ENCODE measurements around the gene EFNA5.

EFNA5 gene

DNA sequence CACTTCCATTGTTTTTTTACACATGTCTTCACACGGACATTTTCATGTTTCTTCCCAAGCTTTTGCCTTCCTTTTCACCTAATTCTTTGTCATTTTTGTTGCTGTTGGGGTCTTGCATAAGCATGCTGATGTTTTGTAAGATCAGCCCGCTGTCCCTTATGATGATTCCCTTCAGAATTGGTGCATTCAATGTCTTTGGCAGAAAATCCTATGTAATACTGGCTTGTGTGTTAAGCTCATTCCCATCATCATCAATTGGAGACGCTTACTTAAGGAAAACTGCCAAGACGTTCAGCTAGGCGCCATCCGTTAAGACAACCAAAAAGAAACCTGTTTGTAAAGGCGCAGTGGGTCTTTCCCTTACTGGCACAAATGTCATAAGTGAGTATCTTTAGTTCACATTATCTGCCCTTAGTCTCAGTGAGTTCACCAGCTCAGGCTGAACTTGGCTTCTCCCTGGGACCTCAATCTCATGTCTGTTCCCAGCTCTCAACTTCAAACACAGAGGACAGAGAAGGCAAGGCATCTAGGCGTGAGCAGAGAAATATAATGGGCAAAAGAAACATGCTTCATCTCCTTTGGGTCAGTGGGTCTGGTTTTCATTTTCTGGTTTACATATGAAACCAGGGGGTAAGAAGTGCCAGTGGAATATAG is 97.9 kb downstream of the EFNA5 start:
- TF ChIP-seq GATA3 (IDR thresholded peaks at IDR 0.05; ENCODE audit: low read depth, low read length) (no peak), GATA2 (IDR thresholded peaks at IDR 0.05; ENCODE audit: low read depth, low read length) (no peak)

DNA sequence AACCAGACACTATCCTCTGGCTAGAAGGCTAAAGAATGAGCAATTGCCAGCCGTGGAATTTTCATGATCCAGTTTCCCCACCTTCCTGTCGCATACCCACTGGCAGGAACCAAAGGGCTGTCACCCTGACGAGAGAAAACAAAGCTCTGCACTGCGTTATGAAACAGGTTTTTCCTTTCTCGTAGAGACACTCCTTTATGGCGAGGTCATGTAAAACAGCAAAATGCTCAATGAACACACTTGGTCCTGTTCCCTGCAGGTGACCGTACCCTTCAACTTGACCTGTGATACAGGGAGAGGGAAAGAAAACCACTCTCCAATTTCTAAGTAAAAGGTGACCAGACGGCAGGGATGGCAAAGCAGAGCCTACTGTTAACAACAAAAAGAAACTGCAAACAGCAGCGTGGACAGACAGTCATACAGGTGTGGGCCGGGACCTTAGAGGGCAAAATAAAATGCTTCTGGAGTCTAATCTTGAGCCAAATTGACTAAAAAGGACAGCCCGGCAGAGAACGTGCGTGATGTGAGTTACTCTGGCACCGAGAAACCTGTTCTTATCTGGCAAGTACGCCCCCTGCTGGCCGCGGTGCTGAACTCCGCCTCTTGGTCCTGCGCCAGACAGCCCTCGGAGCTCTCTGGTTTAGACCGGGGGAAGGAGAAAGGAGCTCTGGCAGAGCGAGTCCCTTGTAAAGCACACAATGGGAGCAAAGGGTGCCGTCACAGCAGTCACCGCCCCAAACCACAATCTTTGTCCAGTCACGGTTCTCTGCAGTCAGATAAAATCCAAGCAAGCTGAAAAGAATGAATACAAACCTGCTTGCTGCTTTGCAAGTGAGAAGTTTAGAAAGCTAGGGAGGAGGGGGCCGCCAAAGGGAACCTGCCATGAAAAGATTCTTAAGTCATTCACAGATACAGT is 98.9 kb downstream of the EFNA5 start:
- no peak for TF ChIP-seq GATA3 (IDR thresholded peaks at IDR 0.05; ENCODE audit: low read depth, low read length)
- peak; percentile 43; the same call in 1 of the 2 replicates for TF ChIP-seq GATA2 (IDR thresholded peaks at IDR 0.05; ENCODE audit: low read depth, low read length)

DNA sequence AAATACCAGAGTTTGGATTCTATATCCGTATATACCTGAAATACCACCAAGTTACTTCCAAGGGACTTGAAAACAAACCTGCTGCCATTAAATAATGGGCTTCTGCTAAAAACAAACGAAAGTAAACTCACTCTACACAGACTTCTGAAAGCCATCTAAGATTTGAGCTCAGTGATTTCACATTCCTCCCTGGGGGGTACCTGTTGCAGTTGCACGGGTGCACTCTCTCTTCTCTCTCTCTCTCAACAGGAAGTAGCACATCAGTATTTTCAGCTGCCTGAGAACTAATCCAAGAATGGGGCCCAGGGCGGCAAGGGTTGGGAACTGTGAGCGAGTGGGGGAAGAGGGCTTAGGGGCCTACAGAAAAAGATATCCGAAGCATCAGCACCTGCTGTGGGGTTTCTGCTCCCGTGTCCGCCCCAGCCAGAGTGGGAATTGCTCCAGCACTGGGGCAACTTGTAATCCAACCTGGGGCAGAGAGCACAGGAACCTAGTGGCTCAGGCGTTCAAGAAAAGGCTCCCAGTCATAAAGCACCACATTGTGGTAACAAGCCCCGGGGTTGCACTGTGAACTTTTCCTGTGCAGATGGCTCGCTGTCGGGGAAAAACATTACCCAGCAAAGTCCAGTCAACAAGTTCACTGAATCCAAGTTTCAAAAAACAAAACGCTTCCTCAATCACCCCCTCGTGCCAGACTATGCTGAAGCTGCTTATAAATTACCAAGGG is 99.8 kb downstream of the EFNA5 start:
- TF ChIP-seq GATA3 (IDR thresholded peaks at IDR 0.05; ENCODE audit: low read depth, low read length) (no peak), GATA2 (IDR thresholded peaks at IDR 0.05; ENCODE audit: low read depth, low read length) (no peak)

DNA sequence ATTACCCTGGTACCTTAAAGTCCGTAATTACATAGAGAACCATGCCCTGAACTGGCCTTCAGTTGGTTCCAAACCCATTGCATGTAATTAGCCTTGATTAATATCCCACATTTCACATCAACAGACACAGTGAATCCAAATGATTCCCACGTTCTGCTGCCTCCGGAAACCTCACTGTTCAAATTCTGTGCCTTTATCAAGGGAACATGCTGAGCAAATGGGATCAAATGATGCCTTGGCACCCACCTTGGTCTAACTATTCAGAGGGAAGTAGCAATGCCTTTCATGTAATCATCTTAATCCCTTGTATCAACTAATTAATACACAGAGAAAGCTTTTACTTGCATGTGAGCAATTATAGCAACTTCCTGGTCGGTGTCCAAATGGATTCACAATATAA is 100.6 kb downstream of the EFNA5 start:
- no peak for TF ChIP-seq GATA2 (IDR thresholded peaks at IDR 0.05; ENCODE audit: low read depth, low read length)
- no peak for TF ChIP-seq GATA3 (IDR thresholded peaks at IDR 0.05; ENCODE audit: low read depth, low read length)

DNA sequence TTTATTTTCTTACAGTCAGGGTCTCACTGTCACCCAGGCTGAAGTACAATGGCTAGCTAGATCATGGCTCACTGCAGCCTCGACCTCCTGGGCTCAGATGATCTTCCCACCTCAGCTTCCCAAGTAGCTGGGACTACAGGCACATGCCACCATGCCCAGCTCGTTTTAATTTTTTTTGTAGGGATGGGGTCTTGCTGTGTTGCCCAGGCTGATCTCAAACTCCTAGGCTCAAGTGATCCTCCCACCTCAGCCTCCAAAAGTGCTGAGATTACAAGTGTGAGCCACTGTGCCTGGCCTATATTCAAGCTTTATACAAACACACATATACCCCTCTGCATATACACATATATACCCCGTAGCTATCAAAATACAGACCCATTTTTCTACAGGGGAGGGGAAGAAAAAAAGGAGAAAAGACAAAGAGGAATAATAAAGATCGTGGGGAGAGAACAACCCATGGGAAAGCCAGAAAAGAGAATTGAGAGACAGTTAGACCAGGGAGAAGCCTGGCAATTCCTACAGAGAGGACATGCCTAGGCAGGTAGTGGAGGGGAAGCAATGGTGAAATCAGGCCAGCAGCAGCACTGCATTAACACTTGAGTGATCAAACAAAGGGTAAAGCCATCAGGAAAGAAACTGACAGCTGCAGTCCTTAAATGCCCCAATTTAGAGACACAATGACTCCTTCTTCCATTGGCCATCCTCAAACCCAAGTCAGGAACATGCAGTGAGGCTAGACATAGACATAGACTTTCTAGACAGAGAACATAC is 102.7 kb downstream of the EFNA5 start:
- TF ChIP-seq GATA3 (IDR thresholded peaks at IDR 0.05; ENCODE audit: low read depth, low read length) (no peak), GATA2 (IDR thresholded peaks at IDR 0.05; ENCODE audit: low read depth, low read length) (no peak)

DNA sequence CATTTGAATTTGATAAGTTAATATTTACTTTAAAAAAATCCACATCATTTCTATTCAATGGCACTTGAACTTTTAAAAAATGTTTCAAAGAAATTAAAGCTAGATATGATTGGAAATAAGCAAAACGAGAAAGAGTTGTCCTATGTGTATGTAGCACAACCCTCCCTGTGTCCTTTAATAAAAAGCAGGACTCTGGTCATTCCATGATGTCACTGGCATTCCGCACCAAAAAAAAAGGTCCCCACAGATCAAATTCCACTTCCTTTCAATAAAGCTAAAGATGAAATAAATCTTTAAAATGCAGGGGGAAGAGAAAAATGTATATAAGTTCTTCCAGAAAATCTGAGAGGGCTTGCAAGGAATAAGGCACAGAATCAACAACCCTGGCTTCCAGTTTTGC is 103.8 kb downstream of the EFNA5 start:
- TF ChIP-seq GATA3 (IDR thresholded peaks at IDR 0.05; ENCODE audit: low read depth, low read length): no peak
- TF ChIP-seq GATA2 (IDR thresholded peaks at IDR 0.05; ENCODE audit: low read depth, low read length): no peak

DNA sequence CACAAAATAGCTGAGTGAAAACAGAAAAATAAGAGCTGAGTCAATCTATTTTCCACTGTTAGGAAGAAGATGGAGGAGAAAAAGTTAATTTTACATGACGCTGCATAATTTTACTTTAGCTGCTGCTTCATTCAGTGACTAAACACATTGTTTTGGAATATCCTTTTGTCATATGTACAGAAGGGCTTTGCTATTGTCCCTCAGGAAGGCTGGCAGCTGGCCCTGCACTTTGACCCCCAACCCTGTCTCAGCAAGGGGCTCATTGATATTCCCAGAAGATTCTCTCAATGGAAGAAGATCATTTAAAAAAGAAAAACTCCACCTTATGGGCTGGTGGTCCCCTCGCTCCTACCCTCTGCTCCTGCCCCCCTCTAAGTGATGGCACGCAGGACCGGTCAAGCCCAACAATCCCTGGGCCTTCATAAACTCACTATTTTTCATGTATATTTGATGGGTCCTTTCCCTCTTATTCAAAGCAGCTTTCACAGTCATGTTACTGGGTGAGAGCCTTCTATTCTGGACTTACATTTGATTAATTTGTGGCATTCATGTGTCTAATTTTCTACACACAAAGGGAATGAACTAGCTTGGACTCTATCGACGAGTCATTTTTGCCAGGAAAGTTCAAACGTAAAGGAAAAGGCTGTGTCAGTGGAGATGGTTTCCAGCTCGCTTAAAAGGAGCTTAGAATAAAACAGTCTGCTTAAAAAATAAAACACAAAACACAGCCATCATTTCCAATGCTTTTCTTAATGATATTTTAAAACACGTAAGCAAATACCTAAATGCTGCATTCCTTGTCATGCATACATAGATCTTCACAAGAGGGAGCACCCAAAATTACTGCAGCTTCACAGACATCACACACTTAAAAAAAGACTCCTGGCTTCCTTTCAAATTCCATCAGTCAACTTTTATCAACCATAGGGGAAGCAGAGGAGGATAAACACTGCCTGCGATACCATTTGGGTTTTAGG is 104.7 kb downstream of the EFNA5 start:
- no peak for TF ChIP-seq GATA2 (IDR thresholded peaks at IDR 0.05; ENCODE audit: low read depth, low read length)
- TF ChIP-seq GATA3 (IDR thresholded peaks at IDR 0.05; ENCODE audit: low read depth, low read length): no peak

DNA sequence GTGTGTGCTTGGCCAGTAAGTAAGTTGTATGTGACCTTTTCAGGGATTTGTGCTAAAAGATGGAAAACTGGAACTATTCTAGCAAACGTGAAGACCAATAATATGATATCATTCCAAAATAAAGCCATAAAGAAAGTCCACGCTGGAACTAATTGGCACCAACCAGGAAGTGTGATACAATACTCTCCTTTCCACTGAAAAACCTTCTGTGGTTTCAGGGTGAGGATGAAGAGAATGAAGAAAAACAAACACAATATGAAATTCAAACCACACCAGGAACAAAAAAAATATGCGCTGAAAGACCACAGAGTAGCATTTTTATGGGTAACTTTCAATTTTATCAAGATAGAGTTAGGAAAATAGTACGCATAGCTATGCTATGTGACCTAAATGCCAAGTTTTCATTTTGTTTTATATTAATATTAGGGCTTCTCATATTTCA is 105.8 kb downstream of the EFNA5 start:
- TF ChIP-seq GATA3 (IDR thresholded peaks at IDR 0.05; ENCODE audit: low read depth, low read length) (no peak), GATA2 (IDR thresholded peaks at IDR 0.05; ENCODE audit: low read depth, low read length) (no peak)

DNA sequence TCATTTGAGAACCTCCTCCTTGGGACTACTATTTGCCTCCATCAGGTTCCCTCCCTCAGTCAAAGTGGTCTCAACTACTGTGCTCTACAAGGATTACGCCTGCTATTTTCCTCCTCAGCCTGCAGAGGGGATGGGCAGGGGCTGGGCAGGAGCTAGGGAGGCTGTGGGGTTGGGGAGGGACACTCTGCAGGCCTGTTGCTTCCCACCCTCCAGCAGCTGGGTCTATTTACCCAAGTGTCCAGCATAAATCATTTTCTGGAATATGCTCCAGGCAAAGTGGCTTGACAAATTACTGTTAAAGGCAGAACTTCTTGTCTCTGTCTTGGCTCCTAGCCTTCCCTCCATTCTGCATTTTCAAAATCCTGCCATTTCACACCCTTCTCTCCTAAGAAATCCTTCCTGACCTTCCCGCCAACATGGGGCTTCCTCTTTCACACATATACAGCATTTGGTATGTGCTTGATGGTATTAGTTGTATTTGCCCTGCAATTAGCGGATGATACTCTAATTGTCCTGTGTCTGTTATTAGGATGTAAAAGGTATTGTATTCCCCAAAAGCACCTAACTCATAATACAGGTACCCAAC is 106.7 kb downstream of the EFNA5 start:
- TF ChIP-seq GATA2 (IDR thresholded peaks at IDR 0.05; ENCODE audit: low read depth, low read length) (no peak), GATA3 (IDR thresholded peaks at IDR 0.05; ENCODE audit: low read depth, low read length) (no peak)

DNA sequence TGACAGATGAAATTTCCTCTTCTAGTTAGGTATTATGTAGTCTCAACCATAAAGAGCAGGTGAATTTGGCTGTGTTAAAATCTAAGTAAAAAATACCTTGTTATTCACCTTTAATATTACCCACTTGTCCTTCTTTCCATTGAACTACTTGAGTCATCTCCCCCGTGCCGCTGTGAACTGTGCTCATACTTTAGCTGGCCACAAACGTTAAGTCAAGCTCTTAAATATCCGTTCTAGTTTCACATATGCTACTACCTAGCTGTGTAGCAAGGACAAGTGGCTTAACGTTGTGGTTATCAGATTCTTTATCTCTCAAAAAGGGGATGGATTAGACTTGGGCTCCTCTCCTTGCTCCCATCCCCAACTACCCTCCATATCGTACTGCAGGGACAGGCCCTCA is 110.4 kb downstream of the EFNA5 start:
- TF ChIP-seq GATA2 (IDR thresholded peaks at IDR 0.05; ENCODE audit: low read depth, low read length) (no peak), GATA3 (IDR thresholded peaks at IDR 0.05; ENCODE audit: low read depth, low read length) (no peak)

DNA sequence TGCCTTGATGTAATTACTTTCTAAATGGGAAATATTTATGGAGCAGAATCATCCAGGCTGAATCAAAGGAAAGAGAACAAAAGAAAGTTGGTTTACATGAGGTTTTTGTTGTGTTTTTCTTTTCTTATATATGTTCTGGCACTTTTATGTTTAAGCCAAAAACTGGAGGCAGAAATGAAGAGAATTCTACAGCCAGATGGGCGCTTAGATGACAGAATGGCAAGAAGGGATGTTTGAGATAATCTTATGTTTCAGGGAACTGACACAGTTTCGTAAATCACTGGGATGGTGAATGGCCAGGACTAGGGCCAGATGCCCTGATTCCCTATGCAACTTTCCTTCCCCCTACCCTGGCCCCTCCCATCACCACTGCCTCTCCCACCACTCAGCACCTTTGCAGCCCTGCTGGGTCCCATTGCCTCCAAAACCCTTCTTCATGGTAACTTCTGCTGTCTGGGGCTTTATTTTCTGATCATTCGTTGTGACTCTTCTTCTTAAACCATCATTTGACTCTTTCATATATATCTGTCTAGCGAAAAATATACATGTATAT is 111.8 kb downstream of the EFNA5 start:
- no peak for TF ChIP-seq GATA3 (IDR thresholded peaks at IDR 0.05; ENCODE audit: low read depth, low read length)
- TF ChIP-seq GATA2 (IDR thresholded peaks at IDR 0.05; ENCODE audit: low read depth, low read length): no peak

All from SH-SY5Y (cell line).